Measurements from ENCODE around the gene NECTIN1. TPM values are rescaled to one million over a fixed set of nuclear protein-coding genes. Genes with fewer than 3 reads are reported as not detected.

NECTIN1 gene
- total RNA-seq, 4 donors from 2014 or later: 112 to 176 (median 164) TPM

DNA sequence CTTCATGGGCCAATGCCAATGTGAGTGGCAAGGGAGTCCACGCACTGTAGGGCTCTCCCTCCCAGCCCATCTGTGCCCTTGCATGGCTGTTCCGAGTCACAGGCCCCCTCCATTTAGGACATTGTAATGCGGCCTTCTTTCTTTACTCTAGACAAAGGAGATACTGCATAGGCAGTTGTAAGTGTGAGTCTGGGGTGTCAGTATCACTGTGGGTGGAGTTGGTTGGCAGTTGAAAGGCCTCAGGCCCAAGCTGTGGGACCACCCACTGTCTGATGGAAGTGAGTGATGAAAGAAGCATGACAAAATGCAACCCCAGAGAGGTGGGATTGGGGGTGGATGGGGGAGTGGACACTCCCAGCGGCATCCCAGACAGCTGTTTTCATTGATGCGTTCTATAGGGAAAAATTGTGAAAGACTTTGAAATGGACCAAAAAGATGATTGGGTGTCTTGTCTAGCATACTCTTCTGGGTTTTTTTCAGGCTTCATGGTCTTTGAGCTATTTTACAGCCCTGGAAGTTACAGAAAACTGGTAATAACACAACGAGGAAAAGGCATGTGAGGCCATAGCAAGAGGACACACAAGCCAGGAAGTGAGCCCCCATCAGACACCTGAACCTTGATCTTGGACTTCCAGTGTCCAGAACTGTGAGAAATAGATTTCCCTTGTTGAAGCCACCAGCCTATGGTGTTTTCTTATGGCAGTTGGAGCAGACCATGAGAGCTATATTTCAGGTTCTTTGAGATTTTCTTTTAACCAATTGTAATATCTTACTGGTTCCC is 114.6 kb downstream of the NECTIN1 start:
- no peaks in the 10 kb centered on the region for H3K9me3 ChIP-seq
- no peaks in the 10 kb centered on the region for H3K36me3 ChIP-seq
- no peak overlapping the region for H3K27ac ChIP-seq
- peaks cover 4% of the 10 kb centered on the region for H3K4me1 ChIP-seq
- H3K4me3 ChIP-seq: no peak overlapping the region
- H3K27me3 ChIP-seq: no peaks in the 10 kb centered on the region
- WGBS: 92% methylated on average over 6 of the region's 6 CpGs
- TF ChIP-seq, protein P1, sequence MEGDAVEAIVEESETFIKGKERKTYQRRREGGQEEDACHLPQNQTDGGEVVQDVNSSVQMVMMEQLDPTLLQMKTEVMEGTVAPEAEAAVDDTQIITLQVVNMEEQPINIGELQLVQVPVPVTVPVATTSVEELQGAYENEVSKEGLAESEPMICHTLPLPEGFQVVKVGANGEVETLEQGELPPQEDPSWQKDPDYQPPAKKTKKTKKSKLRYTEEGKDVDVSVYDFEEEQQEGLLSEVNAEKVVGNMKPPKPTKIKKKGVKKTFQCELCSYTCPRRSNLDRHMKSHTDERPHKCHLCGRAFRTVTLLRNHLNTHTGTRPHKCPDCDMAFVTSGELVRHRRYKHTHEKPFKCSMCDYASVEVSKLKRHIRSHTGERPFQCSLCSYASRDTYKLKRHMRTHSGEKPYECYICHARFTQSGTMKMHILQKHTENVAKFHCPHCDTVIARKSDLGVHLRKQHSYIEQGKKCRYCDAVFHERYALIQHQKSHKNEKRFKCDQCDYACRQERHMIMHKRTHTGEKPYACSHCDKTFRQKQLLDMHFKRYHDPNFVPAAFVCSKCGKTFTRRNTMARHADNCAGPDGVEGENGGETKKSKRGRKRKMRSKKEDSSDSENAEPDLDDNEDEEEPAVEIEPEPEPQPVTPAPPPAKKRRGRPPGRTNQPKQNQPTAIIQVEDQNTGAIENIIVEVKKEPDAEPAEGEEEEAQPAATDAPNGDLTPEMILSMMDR (IDR thresholded peaks at IDR 0.05): no peak
- no peak for TF ChIP-seq POLR2A (IDR thresholded peaks at IDR 0.05)
- no peak for TF ChIP-seq EP300 (IDR thresholded peaks at IDR 0.05)
- TF ChIP-seq POLR2AphosphoS5 (IDR thresholded peaks at IDR 0.05): no peak
- no peak for DNase-seq (ENCODE audit: low spot score in 2 of 2)

DNA sequence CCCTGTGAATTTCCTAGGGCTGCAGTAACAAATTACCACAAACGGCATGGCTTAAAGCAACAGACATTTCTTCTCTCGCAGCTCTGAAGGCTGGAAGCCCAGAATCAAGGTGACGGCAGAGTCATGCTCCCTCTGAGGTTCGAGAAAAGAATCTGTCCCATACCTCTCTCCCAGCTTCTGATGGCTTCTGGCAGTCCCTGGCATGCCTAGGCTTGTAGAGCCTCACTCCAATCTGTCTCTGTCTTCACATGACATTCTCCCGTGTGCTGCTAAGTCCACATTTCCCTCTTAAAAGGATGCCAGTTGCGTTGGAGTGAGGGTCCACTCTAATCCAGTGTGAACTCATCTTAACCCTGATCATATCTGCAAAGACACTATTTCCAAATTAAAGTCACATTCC is 116.2 kb downstream of the NECTIN1 start:
- Histone ChIP-seq H3K4me1 (peaks cover 4% of the 10 kb centered on the region), H3K4me3 (no peak overlapping the region), H3K27me3 (no peaks in the 10 kb centered on the region), H3K9me3 (no peaks in the 10 kb centered on the region), H3K36me3 (no peaks in the 10 kb centered on the region), H3K27ac (no peak overlapping the region)
- no peak for TF ChIP-seq POLR2AphosphoS5 (IDR thresholded peaks at IDR 0.05)
- TF ChIP-seq POLR2A (IDR thresholded peaks at IDR 0.05): no peak
- TF ChIP-seq EP300 (IDR thresholded peaks at IDR 0.05): no peak
- TF ChIP-seq, protein P1 (IDR thresholded peaks at IDR 0.05): no peak
- no peak for DNase-seq (ENCODE audit: low spot score in 2 of 2)
- WGBS: 54% methylated on average over 6 of the region's 6 CpGs

DNA sequence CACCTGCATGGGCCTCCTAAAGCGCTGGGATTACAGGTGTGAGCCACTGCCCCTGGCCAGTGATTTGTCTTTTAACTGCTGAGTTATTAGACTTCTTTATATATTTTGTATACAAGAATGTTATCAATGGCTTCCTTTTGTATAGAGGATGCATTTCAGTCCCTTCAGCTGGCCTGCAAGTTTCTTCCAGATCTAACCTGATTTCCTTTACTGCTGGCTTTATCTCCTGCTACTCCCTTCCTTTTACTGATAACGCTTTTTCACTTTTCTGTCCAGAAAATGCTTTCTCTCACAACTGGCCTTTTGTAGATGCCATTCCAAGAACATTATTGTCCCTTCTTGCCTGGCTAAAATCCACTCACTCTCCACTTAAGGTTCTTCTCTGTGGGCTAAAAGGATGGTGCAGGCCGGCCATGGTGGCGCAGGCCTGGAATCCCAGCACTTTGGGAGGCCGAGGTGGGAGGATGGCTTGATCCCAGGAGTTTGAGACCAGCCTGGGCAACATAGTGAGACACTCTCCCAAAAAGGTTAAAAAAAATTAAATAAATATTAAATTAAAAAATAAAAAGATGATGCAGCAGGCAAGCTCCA is 118.1 kb downstream of the NECTIN1 start:
- 95% methylated on average over 5 of the region's 5 CpGs for WGBS
- TF ChIP-seq, protein P1 (IDR thresholded peaks at IDR 0.05): no peak
- TF ChIP-seq POLR2AphosphoS5 (IDR thresholded peaks at IDR 0.05): no peak
- no peak for TF ChIP-seq EP300 (IDR thresholded peaks at IDR 0.05)
- no peak for TF ChIP-seq POLR2A (IDR thresholded peaks at IDR 0.05)
- no peaks in the 10 kb centered on the region for H3K9me3 ChIP-seq
- DNase-seq (ENCODE audit: low spot score in 2 of 2): no peak
- H3K4me3 ChIP-seq: no peak overlapping the region
- H3K27ac ChIP-seq: no peak overlapping the region
- peaks cover 4% of the 10 kb centered on the region for H3K4me1 ChIP-seq
- no peaks in the 10 kb centered on the region for H3K27me3 ChIP-seq
- H3K36me3 ChIP-seq: no peaks in the 10 kb centered on the region

DNA sequence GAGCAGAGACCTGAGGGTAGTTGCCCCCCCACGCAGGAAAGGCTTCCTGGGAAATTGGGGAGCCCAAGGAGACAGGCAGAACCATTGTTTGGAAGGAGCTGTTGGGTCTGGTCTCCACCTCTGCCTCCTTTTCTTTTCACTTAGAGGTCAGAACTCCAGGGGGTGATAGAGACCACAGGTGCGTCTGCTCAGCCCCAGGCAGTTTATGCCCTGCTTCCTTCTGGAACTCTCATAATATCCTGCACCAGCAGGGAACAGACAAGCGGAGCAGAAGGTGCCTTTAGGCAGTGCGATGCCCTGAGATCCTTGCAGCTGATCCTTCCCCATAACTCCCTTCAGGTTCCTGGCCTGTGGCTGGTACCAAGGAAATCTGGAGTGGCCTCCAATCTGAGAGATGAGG is 120.2 kb downstream of the NECTIN1 start:
- no peaks in the 10 kb centered on the region for H3K36me3 ChIP-seq
- 62% methylated on average over 4 of the region's 4 CpGs for WGBS
- TF ChIP-seq POLR2AphosphoS5 (IDR thresholded peaks at IDR 0.05) (no peak), EP300 (IDR thresholded peaks at IDR 0.05) (no peak), POLR2A (IDR thresholded peaks at IDR 0.05) (no peak)
- TF ChIP-seq, protein P1 (IDR thresholded peaks at IDR 0.05): no peak

DNA sequence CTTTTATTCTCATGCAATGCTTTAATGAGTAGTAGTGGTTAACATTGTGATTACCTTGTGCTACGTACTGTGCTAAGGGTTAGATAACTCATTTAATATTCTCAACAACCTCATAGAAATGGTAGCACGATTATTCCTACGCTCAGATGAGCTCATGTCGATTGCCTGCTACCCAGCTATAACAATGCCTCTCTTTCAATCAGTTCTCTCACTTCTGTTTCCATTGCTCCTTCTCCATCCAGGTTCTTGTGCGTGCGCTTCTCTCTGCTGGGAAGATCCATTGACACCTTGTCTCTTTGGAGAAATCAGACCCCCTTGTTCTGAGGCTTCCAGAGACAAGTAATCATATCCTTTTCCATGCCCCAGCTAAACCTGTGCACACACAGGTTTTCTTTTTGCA is 120.8 kb downstream of the NECTIN1 start:
- no peaks in the 10 kb centered on the region for H3K4me1 ChIP-seq
- H3K36me3 ChIP-seq: no peaks in the 10 kb centered on the region
- no peak overlapping the region for H3K4me3 ChIP-seq
- WGBS: 80% methylated on average over 6 of the region's 6 CpGs
- no peak for DNase-seq (ENCODE audit: low spot score in 2 of 2)
- H3K27ac ChIP-seq: no peak overlapping the region
- H3K27me3 ChIP-seq: peaks cover under 1% of the 10 kb centered on the region
- no peaks in the 10 kb centered on the region for H3K9me3 ChIP-seq
- TF ChIP-seq EP300 (IDR thresholded peaks at IDR 0.05): no peak
- TF ChIP-seq, protein P1 (IDR thresholded peaks at IDR 0.05): no peak
- TF ChIP-seq POLR2A (IDR thresholded peaks at IDR 0.05): no peak
- TF ChIP-seq POLR2AphosphoS5 (IDR thresholded peaks at IDR 0.05): no peak

More for the DNA sequence above, 120.2 kb downstream of the NECTIN1 start:
- Histone ChIP-seq H3K4me1 (no peaks in the 10 kb centered on the region), H3K9me3 (no peaks in the 10 kb centered on the region), H3K4me3 (no peak overlapping the region), H3K27me3 (no peaks in the 10 kb centered on the region), H3K27ac (no peak overlapping the region)
- DNase-seq (ENCODE audit: low spot score in 2 of 2): no peak
